ENCODE measurements around the gene RLN3. TPM values are rescaled to one million over a fixed set of nuclear protein-coding genes. Genes with fewer than 3 reads are reported as not detected.
A peak's percentile ranks its signal among the peaks of the same experiment; 100 is the strongest.

RLN3 gene
- total RNA-seq, 3 donors from 2014 or later, result not detected

DNA sequence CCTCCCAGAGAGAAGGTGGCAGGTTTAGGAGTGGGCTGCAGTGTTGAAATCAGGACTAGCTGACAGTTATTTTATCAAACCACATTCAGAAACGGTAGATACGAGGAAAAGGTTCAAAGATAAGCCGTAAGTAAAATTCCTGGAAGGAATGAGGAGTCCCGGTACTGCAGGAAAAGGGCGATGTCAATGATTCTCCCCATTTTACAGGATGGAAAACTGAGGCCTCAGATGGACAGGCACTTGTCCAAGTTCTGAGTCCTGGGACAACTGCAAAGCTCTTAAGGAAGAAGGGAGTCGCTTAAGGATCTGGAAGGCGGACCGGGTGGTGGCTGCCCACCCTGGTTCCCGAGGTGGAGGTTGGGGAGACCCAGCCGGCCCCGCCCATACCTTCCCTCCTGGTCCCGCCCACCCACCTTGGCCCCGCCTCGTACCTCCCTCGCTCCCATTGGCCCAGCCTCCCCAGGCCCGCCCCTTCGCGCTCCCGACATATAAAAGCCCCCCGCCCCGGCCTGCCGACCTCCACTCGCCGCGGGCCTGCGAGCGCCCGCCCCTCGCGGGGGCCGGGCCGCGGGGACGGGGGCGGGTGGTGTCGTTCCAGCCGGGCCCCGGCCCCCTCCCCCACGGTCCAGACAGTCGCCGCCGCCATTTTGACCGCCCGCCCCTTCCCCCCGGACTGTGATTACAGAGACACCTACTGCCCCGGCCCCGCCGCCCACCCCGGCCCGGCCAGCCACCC lies 22.4 kb upstream of the RLN3 start:
- Histone ChIP-seq H3K36me3 (ENCODE audit: low read depth) (peaks cover 7% of the 10 kb centered on the region), H3K4me1 (ENCODE audit: low read depth) (peaks cover 16% of the 10 kb centered on the region), H3K4me3 (peak overlapping the region; percentile 42), H3K9me3 (no peaks in the 10 kb centered on the region)
- intact Hi-C loops (cut with DNase I, micrococcal nuclease), result loop anchor here in 1 of 2 donors (5.0 kb wide), 1 partner anchor 112 kb away; the partner anchor contains the start of gene PRKACA
- peak; percentile 79 for ATAC-seq
- DNase-seq, result peak; percentile 95 to 96 (median 95)
- TF ChIP-seq, protein P1, sequence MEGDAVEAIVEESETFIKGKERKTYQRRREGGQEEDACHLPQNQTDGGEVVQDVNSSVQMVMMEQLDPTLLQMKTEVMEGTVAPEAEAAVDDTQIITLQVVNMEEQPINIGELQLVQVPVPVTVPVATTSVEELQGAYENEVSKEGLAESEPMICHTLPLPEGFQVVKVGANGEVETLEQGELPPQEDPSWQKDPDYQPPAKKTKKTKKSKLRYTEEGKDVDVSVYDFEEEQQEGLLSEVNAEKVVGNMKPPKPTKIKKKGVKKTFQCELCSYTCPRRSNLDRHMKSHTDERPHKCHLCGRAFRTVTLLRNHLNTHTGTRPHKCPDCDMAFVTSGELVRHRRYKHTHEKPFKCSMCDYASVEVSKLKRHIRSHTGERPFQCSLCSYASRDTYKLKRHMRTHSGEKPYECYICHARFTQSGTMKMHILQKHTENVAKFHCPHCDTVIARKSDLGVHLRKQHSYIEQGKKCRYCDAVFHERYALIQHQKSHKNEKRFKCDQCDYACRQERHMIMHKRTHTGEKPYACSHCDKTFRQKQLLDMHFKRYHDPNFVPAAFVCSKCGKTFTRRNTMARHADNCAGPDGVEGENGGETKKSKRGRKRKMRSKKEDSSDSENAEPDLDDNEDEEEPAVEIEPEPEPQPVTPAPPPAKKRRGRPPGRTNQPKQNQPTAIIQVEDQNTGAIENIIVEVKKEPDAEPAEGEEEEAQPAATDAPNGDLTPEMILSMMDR (IDR thresholded peaks at IDR 0.05), result no peak

DNA sequence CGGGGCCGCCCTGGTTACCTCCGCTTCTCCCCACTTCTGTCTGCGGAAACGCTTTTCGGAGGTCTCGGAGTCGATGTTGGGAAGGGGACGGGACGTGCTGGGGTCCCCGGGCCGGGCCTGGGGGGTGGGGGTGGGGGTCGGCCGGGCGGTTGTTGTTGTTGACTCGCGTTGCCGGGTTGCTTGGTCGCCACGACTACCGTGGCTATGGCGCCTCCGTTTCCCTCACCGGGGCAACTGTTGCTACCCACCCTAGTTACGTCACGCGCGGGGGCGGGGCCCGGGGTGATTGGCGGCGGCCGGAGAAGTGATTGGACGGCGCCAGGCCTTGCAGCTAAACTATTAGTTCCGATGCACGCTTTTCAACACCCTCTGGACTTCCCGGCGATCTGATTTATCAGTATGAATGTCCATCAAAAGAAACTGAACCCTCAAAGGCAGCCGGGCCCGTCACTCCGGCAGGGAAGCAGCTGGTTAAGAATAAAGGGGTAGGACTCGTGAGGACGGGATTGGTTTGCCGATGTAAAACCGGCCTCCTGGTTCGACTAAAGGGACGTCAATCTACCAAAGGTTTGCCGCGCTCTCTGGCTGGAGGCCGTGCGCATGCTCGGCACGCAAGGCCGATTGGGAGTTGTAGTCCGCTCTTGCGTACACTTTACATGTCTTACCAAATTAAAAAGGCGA lies 21.7 kb upstream of the RLN3 start, which contains the start of gene RFX1:
RFX1 (minus strand) TSS at position 236 of the 681 bp plus-strand sequence. CDS start 12,477 bp downstream, outside the sequence.
- ATAC-seq, result peak; percentile 83
- intact Hi-C loops (cut with DNase I, micrococcal nuclease), result loop anchor here in 1 of 2 donors (5.0 kb wide), 1 partner anchor 111 kb away; the partner anchor contains the start of gene PRKACA
- peak; percentile 100 for DNase-seq
- H3K36me3 ChIP-seq (ENCODE audit: low read depth), result peaks cover 7% of the 10 kb centered on the region
- H3K9me3 ChIP-seq, result no peaks in the 10 kb centered on the region
- peak within 1 kb of the TSS; percentile 42 for H3K4me3 ChIP-seq
- peaks cover 16% of the 10 kb centered on the region for H3K4me1 ChIP-seq (ENCODE audit: low read depth)
- TF ChIP-seq, protein P1 (IDR thresholded peaks at IDR 0.05), result no peak

DNA sequence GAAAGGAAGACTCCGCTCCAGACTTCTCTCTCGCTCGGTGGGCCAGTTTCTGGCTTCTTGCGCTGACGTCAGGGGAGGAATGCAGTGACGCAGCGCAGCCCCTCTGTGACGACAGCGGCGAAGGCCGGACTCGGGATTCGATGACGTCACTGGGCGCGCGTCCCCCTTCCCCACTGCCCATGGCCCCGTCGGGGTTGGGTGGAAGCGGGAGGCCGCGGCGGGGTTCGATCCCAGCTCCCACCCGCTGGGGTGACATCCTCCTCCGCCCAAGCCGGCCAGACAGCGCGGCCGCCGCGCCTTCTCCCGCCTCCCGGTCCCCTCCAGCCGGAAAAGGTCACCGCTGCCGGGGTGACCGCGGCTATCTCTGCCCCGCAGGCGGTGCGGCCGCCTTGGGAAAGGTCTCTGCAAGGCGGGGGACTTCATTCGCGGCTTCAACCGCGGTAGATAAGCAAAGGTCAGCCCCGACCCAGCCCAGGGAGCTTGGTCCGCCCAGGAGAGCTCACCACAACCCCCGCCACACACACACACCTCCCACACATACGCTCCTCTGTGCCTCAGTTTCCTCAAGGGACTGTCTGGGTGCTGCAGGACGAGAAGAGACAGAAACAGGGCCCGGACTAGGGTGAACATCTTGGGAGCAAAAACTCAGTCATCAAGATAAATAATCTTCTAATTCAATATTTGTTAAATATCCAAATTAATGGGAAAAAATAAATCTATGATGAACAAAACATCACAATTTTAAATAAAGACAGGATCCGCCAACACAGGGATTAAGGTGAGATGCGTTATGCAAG lies 21.0 kb upstream of the RLN3 start:
- ATAC-seq, result peak; percentile 27
- peak in 1 of 3 donors; percentile 91 for DNase-seq
- TF ChIP-seq, protein P1 (IDR thresholded peaks at IDR 0.05), result no peak
- intact Hi-C loops (cut with DNase I, micrococcal nuclease), result loop anchor here in 1 of 2 donors (5.0 kb wide), 1 partner anchor 110 kb away; the partner anchor contains the start of gene PRKACA
- Histone ChIP-seq H3K9me3 (no peaks in the 10 kb centered on the region), H3K4me1 (ENCODE audit: low read depth) (peaks cover 16% of the 10 kb centered on the region), H3K36me3 (ENCODE audit: low read depth) (peaks cover 7% of the 10 kb centered on the region), H3K4me3 (peak overlapping the region; percentile 42)

DNA sequence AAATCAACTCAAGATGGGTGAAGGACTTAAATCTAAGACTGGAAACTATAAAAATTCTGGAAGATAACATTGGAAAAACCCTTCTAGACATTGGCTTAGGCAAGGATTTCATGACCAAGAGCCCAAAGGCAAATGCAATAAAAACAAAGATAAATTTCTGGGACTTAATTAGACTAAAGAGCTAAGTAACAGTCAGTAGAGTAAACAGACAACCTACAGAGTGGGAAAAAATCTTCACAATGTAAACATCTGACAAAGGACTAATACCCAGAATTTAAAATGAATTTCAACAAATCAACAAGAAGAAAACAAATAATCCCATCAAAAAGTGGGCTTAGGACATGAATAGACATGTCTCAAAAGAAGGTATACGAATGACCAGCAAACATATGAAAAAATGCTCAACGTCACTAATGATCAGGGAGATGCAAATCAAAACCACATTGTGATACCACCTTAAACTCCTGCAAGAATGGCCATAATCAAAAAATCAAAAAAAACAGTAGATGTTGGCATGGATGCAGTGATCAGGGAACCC lies 15.5 kb upstream of the RLN3 start:
- ATAC-seq (no peak), DNase-seq (no peak)
- intact Hi-C loops (cut with DNase I, micrococcal nuclease), result no loop called here
- no peaks in the 10 kb centered on the region for H3K9me3 ChIP-seq
- H3K4me1 ChIP-seq (ENCODE audit: low read depth), result no peaks in the 10 kb centered on the region
- H3K4me3 ChIP-seq, result no peak overlapping the region
- TF ChIP-seq, protein P1 (IDR thresholded peaks at IDR 0.05), result no peak
- H3K36me3 ChIP-seq (ENCODE audit: low read depth), result no peaks in the 10 kb centered on the region

DNA sequence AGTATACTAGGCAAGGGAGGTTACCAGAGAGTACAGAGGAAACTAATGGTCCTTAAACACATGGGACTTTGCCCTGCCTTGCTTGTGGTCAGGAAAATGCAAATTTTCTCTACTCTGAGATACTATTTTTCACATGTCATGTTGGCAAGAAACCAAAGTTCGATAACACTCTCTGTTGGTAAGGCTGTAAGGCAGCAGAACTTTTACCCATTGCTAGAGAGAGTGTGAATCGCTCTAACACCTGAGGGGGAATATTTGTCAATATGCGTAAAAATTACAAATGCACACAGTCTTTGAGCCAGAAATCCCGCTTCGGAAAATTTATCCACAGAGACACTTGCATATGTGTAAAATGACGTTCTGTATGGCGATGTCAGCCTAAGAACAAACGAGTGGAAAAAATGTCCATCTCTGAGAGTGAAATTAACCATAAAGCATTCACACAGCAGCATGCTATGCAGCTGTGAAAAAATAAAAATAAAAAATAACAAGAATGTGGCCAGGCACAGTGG lies 12.4 kb upstream of the RLN3 start:
- Histone ChIP-seq H3K4me3 (no peak overlapping the region), H3K4me1 (ENCODE audit: low read depth) (no peaks in the 10 kb centered on the region), H3K9me3 (no peaks in the 10 kb centered on the region), H3K36me3 (ENCODE audit: low read depth) (no peaks in the 10 kb centered on the region)
- TF ChIP-seq, protein P1 (IDR thresholded peaks at IDR 0.05), result no peak
- no peak for DNase-seq
- ATAC-seq, result peak; percentile 82
- intact Hi-C loops (cut with DNase I, micrococcal nuclease), result no loop called here

All from mucosa of descending colon (tissue), 3 donors.